K562 (cell line): ENCODE measurements around the gene SUPT5H. TPM values are rescaled to one million over a fixed set of nuclear protein-coding genes. Genes with fewer than 3 reads are reported as not detected.

Source experiments
- CCAR2 ChIP-seq: fragments of 200-400 bp; formaldehyde crosslinking; IDR thresholded peaks from 2 replicates; pipeline ENCODE4 v1.6.1; 2017; ENCODE audit warnings: mild to moderate bottlenecking, low read depth, low read length
- CSDE1 ChIP-seq, 2 experiments: fragments of 450-650 bp; IDR thresholded peaks; 2 replicates each; pipeline ENCODE4 v1.6.1; 2016; ENCODE audit warnings: mild to moderate bottlenecking in 1 of 2
- CTCF ChIP-seq, 3 experiments: IDR thresholded peaks in 2 of 3; conservative IDR thresholded peaks in 1 of 3; 2 replicates each; pipeline ENCODE4 v1.5.1; 2011 to 2012; ENCODE audit warnings: low read length in 3 of 3, mild to moderate bottlenecking in 3 of 3, control low read depth in 2 of 3, improper control_type of control experiment in 1 of 3, inconsistent platforms in 1 of 3, low read depth in 1 of 3, mixed read lengths in 1 of 3, moderate library complexity in 1 of 3; ENCODE audit not compliant: insufficient read depth in 2 of 3
- DEAF1 ChIP-seq: fragments of 450-650 bp; formaldehyde crosslinking; IDR thresholded peaks from 2 replicates; pipeline ENCODE4 v1.4.0; 2020; ENCODE audit warnings: mild to moderate bottlenecking, moderate library complexity
- HDGF ChIP-seq: fragments of 450-650 bp; IDR thresholded peaks from 2 replicates; pipeline ENCODE4 v1.6.1; 2016
- HIVEP1 ChIP-seq: fragments of 250-450 bp; sonication (Bioruptor Pico); IDR thresholded peaks from 2 replicates; pipeline ENCODE4 v1.4.0; 2020; ENCODE audit warnings: mild to moderate bottlenecking
- HMBOX1 ChIP-seq: sonication (generic); IDR thresholded peaks from 2 replicates; pipeline ENCODE4 v1.6.1; 2016
- MAFF ChIP-seq: IDR thresholded peaks from 2 replicates; pipeline ENCODE4 v1.6.1; 2012; ENCODE audit warnings: low read length, improper control_type of control experiment
- MEIS2 ChIP-seq: fragments of 450-650 bp; IDR thresholded peaks from 2 replicates; pipeline ENCODE4 v1.6.1; 2014; ENCODE audit warnings: mild to moderate bottlenecking; ENCODE audit not compliant: partially characterized antibody
- ZBTB9 ChIP-seq: fragments of 450-650 bp; formaldehyde crosslinking; IDR thresholded peaks from 2 replicates; pipeline ENCODE4 v1.4.0; 2020; ENCODE audit warnings: mild to moderate bottlenecking, moderate library complexity
- ZFP1 ChIP-seq: fragments of 450-650 bp; formaldehyde crosslinking; IDR thresholded peaks from 2 replicates; pipeline ENCODE4 v1.4.0; 2020; ENCODE audit warnings: mild to moderate bottlenecking, mixed read lengths
- ZNF311 ChIP-seq: fragments of 250-450 bp; sonication (Bioruptor Pico); IDR thresholded peaks from 2 replicates; pipeline ENCODE4 v1.4.0; 2020; ENCODE audit warnings: mild to moderate bottlenecking, moderate library complexity
- ZNF592 ChIP-seq: fragments of 450-650 bp; IDR thresholded peaks from 2 replicates; pipeline ENCODE4 v1.6.1; 2017; ENCODE audit warnings: antibody characterized with exemption, mild to moderate bottlenecking
- ZNF699 ChIP-seq: fragments of 250-450 bp; sonication (Bioruptor Pico); IDR thresholded peaks from 2 replicates; pipeline ENCODE4 v1.8.0; 2021; ENCODE audit warnings: mild to moderate bottlenecking, moderate library complexity; ENCODE audit not compliant: insufficient replicate concordance
- polyA plus RNA-seq, 8 experiments: library from polyadenylated mRNA; depleted of rRNA in 4 of 8; stranded (reverse) in 5 of 8; unstranded in 3 of 8; fragments of >200 nt; fragmentation: Nextera tagmentation in 2 of 8; fragmentation: Illumina TruSeq in 1 of 8; extraction: Ambion mirVana in 2 of 8; extraction: Trizol in 1 of 8; gene quantifications; 2 replicates each; pipeline versions ENCODE4 v1.2.1 to v1.2.3, GENCODE V29; 2011 to 2014; ENCODE audit warnings: inconsistent platforms in 1 of 8, missing spikeins in 1 of 8
- total RNA-seq, 7 experiments: library from RNA; depleted of rRNA in 6 of 7; stranded (reverse); fragments of >200 nt in 6 of 7; fragmentation: Illumina TruSeq in 2 of 7; extraction: Trizol in 2 of 7; gene quantifications; 2 replicates each; pipeline versions ENCODE4 v1.2.1 to v1.2.3, GENCODE V29; 2011 to 2021; ENCODE audit warnings: low replicate concordance in 1 of 7

Gene SUPT5H
- total and polyA plus RNA-seq, 9 of the 15 experiments (the other 6 are each of a cell fraction or from before 2014, with no cell fraction given) = 13.3 to 85.9 (median 35.9) TPM

- TF ChIP-seq ZBTB9 (no peak), MAFF (no peak), HMBOX1 (no peak), DEAF1 (peak; percentile 92), ZNF699 (CRISPR knock-in tag) (no peak), MEIS2 (no peak), CSDE1 (IDR thresholded peaks at IDR 0.05) (no peak), HIVEP1 (0 out of 2 replicates have a peak, but pooled peaks have one; percentile 38), CTCF (IDR thresholded peaks at IDR 0.05 in 2 of 3, conservative IDR thresholded peaks at IDR 0.05 in 1 of 3; ENCODE audit: insufficient read depth in 2 of 3, low read depth in 1 of 3, low read length in 3 of 3) (peak; percentile 96), ZNF592 (peak; percentile 62; the same call in 1 of the 2 replicates), HDGF (no peak; the same call in 1 of the 2 replicates), ZNF311 (CRISPR knock-in tag) (no peak), ZFP1 (CRISPR knock-in tag) (no peak), CCAR2 (no peak)
These were observed 47.8 kb upstream of the SUPT5H start (continued) for GRCh38 chr19:39397360-39398296.
